Renal pelvis (tissue), 12 donors: ENCODE data around the gene PJA1. TPM values are rescaled to one million over a fixed set of nuclear protein-coding genes. Genes with fewer than 3 reads are reported as not detected.
A peak's percentile ranks its signal among the peaks of the same experiment; 100 is the strongest.

Experiments
- DNase-seq: peaks from one replicate; pipeline ENCODE4 v3.0.0-alpha.2; 2013
- long read RNA-seq, 16 experiments: transcript quantifications; one replicate each; lab custom pipeline, GENCODE V29; 2026
- polyA plus RNA-seq, 3 donors: library from polyadenylated mRNA; unstranded; fragments of 120-200 nt; gene quantifications; one replicate each; pipeline ENCODE4 v1.2.1, GENCODE V29; 2013; ENCODE audit not compliant: insufficient read length in 3 of 3

Gene PJA1, protein sequence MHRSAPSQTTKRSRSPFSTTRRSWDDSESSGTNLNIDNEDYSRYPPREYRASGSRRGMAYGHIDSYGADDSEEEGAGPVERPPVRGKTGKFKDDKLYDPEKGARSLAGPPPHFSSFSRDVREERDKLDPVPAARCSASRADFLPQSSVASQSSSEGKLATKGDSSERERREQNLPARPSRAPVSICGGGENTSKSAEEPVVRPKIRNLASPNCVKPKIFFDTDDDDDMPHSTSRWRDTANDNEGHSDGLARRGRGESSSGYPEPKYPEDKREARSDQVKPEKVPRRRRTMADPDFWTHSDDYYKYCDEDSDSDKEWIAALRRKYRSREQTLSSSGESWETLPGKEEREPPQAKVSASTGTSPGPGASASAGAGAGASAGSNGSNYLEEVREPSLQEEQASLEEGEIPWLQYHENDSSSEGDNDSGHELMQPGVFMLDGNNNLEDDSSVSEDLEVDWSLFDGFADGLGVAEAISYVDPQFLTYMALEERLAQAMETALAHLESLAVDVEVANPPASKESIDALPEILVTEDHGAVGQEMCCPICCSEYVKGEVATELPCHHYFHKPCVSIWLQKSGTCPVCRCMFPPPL
- polyA plus RNA-seq, result 100 to 1,000 TPM in 1 of 3 donors, 10 to 100 TPM in 2; 83.8 to 102 (median 88.9) TPM
- long read RNA-seq, donor 1, transcript PJA1-203 (1 exons, 2,692 nt), result major isoform, 33 of 60 reads
- long read RNA-seq, donor 1, transcript PJA1-202 (2 exons, 2,672 nt), result minor isoform, 23 of 60 reads
- long read RNA-seq, donor 1, partial matches to known transcripts, result 0 of 60 reads
- long read RNA-seq, donor 1, other reads (novel, unspliced or antisense), result 0 of 60 reads
- long read RNA-seq, donor 2, transcript PJA1-206 (2 exons, 887 nt), result minor isoform, 6 of 109 reads
- long read RNA-seq, donor 2, transcript PJA1-202 (2 exons, 2,672 nt), result minor isoform, 34 of 109 reads
- long read RNA-seq, donor 2, transcript PJA1-203 (1 exons, 2,692 nt), result major isoform, 66 of 109 reads
- long read RNA-seq, donor 2, partial matches to known transcripts, result 0 of 109 reads
- long read RNA-seq, donor 2, other reads (novel, unspliced or antisense), result 0 of 109 reads
- long read RNA-seq, donor 3, transcript PJA1-202 (2 exons, 2,672 nt), result minor isoform, 24 of 64 reads
- long read RNA-seq, donor 3, transcript PJA1-203 (1 exons, 2,692 nt), result major isoform, 34 of 64 reads
- long read RNA-seq, donor 3, partial matches to known transcripts, result 0 of 64 reads
- long read RNA-seq, donor 3, other reads (novel, unspliced or antisense), result 0 of 64 reads
- long read RNA-seq, donor 4, transcript PJA1-203 (1 exons, 2,692 nt), result major isoform, 40 of 70 reads
- long read RNA-seq, donor 4, transcript PJA1-202 (2 exons, 2,672 nt), result minor isoform, 26 of 70 reads
- long read RNA-seq, donor 4, partial matches to known transcripts, result 0 of 70 reads
- long read RNA-seq, donor 4, other reads (novel, unspliced or antisense), result 0 of 70 reads
- long read RNA-seq, donor 5, transcript PJA1-203 (1 exons, 2,692 nt), result minor isoform, 13 of 34 reads
- long read RNA-seq, donor 5, transcript PJA1-202 (2 exons, 2,672 nt), result major isoform, 17 of 34 reads
- long read RNA-seq, donor 5, partial matches to known transcripts, result 0 of 34 reads
- long read RNA-seq, donor 5, other reads (novel, unspliced or antisense), result 0 of 34 reads
- long read RNA-seq, donor 6, transcript PJA1-203 (1 exons, 2,692 nt), result major isoform, 36 of 61 reads
- long read RNA-seq, donor 6, transcript PJA1-202 (2 exons, 2,672 nt), result minor isoform, 20 of 61 reads
- long read RNA-seq, donor 6, partial matches to known transcripts, result 0 of 61 reads
- long read RNA-seq, donor 6, other reads (novel, unspliced or antisense), result 0 of 61 reads
- long read RNA-seq, donor 7, transcript PJA1-202 (2 exons, 2,672 nt), result minor isoform, 29 of 87 reads
- long read RNA-seq, donor 7, transcript PJA1-201 (2 exons, 2,755 nt), result minor isoform, 8 of 87 reads
- long read RNA-seq, donor 7, transcript PJA1-203 (1 exons, 2,692 nt), result major isoform, 48 of 87 reads
- long read RNA-seq, donor 7, partial matches to known transcripts, result 0 of 87 reads
- long read RNA-seq, donor 7, other reads (novel, unspliced or antisense), result 0 of 87 reads
- long read RNA-seq, donor 8, transcript PJA1-202 (2 exons, 2,672 nt), result minor isoform, 9 of 34 reads
- long read RNA-seq, donor 8, transcript PJA1-203 (1 exons, 2,692 nt), result major isoform, 23 of 34 reads
- long read RNA-seq, donor 8, partial matches to known transcripts, result 0 of 34 reads
- long read RNA-seq, donor 8, other reads (novel, unspliced or antisense), result 0 of 34 reads
- long read RNA-seq, donor 9, transcript PJA1-201 (2 exons, 2,755 nt), result minor isoform, 5 of 97 reads
- long read RNA-seq, donor 9, transcript PJA1-203 (1 exons, 2,692 nt), result major isoform, 60 of 97 reads
- long read RNA-seq, donor 9, transcript PJA1-202 (2 exons, 2,672 nt), result minor isoform, 28 of 97 reads
- long read RNA-seq, donor 9, partial matches to known transcripts, result 0 of 97 reads
- long read RNA-seq, donor 9, other reads (novel, unspliced or antisense), result 0 of 97 reads
- long read RNA-seq, donor 10, transcript PJA1-202 (2 exons, 2,672 nt), result minor isoform, 15 of 51 reads
- long read RNA-seq, donor 10, transcript PJA1-203 (1 exons, 2,692 nt), result major isoform, 34 of 51 reads
- long read RNA-seq, donor 10, partial matches to known transcripts, result 0 of 51 reads
- long read RNA-seq, donor 10, other reads (novel, unspliced or antisense), result 0 of 51 reads
- long read RNA-seq, donor 11, transcript PJA1-203 (1 exons, 2,692 nt), result major isoform, 21 of 42 reads
- long read RNA-seq, donor 11, transcript PJA1-202 (2 exons, 2,672 nt), result minor isoform, 17 of 42 reads
- long read RNA-seq, donor 11, partial matches to known transcripts, result 0 of 42 reads
- long read RNA-seq, donor 11, other reads (novel, unspliced or antisense), result 0 of 42 reads
- long read RNA-seq, donor 12, transcript PJA1-203 (1 exons, 2,692 nt), result major isoform, 45 of 81 reads
- long read RNA-seq, donor 12, transcript PJA1-202 (2 exons, 2,672 nt), result minor isoform, 29 of 81 reads
- long read RNA-seq, donor 12, transcript PJA1-206 (2 exons, 887 nt), result minor isoform, 7 of 81 reads
- long read RNA-seq, donor 12, partial matches to known transcripts, result 0 of 81 reads
- long read RNA-seq, donor 12, other reads (novel, unspliced or antisense), result 0 of 81 reads
- long read RNA-seq, donor 13, transcript PJA1-202 (2 exons, 2,672 nt), result minor isoform, 14 of 45 reads
- long read RNA-seq, donor 13, transcript PJA1-203 (1 exons, 2,692 nt), result major isoform, 24 of 45 reads
- long read RNA-seq, donor 13, transcript PJA1-206 (2 exons, 887 nt), result minor isoform, 5 of 45 reads
- long read RNA-seq, donor 13, partial matches to known transcripts, result 0 of 45 reads
- long read RNA-seq, donor 13, other reads (novel, unspliced or antisense), result 0 of 45 reads
- long read RNA-seq, donor 14, transcript PJA1-202 (2 exons, 2,672 nt), result minor isoform, 33 of 96 reads
- long read RNA-seq, donor 14, transcript PJA1-201 (2 exons, 2,755 nt), result minor isoform, 6 of 96 reads
- long read RNA-seq, donor 14, transcript PJA1-206 (2 exons, 887 nt), result minor isoform, 7 of 96 reads
- long read RNA-seq, donor 14, transcript PJA1-203 (1 exons, 2,692 nt), result major isoform, 50 of 96 reads
- long read RNA-seq, donor 14, partial matches to known transcripts, result 0 of 96 reads
- long read RNA-seq, donor 14, other reads (novel, unspliced or antisense), result 0 of 96 reads
- long read RNA-seq, donor 15, transcript PJA1-201 (2 exons, 2,755 nt), result minor isoform, 5 of 79 reads
- long read RNA-seq, donor 15, transcript PJA1-202 (2 exons, 2,672 nt), result major isoform, 38 of 79 reads
- long read RNA-seq, donor 15, transcript PJA1-203 (1 exons, 2,692 nt), result minor isoform, 32 of 79 reads
- long read RNA-seq, donor 15, partial matches to known transcripts, result 0 of 79 reads
- long read RNA-seq, donor 15, other reads (novel, unspliced or antisense), result 0 of 79 reads
- long read RNA-seq, donor 16, transcript PJA1-202 (2 exons, 2,672 nt), result minor isoform, 19 of 86 reads
- long read RNA-seq, donor 16, transcript PJA1-203 (1 exons, 2,692 nt), result major isoform, 62 of 86 reads
- long read RNA-seq, donor 16, partial matches to known transcripts, result 0 of 86 reads
- long read RNA-seq, donor 16, other reads (novel, unspliced or antisense), result 0 of 86 reads

DNA sequence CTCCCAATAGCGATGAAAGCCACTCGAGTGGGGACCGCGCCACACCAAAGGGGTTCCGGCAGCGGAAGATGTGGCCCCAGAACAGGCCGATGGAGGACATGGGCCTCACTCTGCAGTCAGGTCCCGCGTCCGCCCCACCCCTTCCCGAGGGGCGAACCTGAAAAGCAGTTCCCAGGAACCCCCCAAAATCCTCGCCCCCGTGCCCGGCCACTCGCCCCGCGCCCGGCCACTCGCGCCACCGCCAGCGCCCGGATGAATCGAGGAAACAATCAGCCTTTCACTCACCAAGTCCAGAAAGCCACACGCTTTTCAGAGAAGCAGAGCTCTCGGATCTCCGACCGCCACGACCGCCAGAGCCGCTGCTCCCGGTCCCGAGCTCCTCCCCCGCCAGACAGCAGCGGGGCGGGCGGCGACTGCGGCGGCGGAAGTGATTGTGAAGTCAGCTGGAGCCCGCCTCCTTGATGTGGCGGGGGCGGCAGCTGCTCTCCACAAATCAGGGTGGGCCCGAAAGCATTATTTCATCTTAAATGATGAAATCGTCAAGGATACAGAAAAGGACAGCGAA is at the start of gene PJA1:
Gene PJA1, minus strand, starts transcription at position 367 of the 565 bp plus-strand sequence. CDS start 2,380 bp downstream, outside the sequence.
- peak; percentile 71 for DNase-seq

DNA sequence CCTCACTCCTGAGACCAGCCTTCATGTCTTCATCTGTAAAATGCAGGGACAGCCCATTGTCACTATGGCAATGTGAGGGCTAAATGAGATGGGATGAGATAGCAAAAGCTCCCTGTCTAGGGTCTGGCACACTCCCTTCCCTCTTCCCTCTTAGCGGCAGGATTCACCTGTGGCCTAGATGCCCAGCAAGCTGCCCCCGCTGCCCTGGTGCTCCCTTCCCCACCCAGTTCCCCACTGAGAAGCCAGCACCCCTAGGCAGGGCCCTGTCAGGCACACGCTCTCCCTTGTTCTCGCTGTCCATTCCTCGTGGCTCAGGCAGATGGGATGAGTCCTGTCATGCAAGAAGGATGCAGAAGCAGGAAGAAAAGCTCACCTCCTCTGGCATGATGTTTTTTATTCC is 49.2 kb upstream of the PJA1 start:
- DNase-seq, result no peak

DNA sequence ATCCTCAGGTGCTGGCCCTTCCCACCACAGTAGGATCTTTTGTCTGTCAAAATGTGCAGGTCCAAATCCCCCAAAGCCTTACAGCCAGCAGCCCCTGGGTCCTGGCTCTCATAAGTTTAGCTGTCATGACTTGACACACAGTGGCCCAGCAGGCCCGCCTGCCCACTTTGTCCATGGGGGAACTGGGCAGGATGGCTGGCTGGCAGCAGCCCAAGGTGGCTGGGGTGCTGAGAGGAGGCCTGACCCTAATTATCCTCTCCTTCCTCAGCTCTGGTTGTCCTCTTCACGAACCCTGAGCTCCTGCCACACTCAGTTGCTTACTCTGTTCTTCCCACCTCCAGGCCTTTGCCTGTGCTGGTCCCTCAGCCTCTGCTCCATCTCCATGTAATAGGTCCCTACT is 46.4 kb upstream of the PJA1 start:
- no peak for DNase-seq

DNA sequence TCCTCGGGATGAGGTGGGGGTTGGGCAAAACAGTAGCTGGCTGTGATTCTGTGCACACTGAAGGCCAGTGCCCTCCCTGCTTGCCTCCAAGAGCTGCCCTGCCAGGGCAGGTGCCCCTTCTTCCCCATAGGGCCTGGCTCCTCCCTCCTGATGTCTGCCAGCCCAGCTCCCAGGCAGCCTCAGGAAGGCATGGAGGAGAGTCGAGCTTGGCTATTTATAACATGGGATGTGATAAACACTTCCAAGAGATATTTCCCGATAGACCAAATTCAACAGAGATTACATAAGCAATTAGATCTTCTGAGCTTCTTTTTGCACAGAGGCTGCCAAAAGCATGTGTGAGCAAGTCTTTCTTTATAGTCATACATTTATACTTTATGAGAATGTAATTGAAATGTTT is 45.3 kb upstream of the PJA1 start:
- DNase-seq, result no peak

DNA sequence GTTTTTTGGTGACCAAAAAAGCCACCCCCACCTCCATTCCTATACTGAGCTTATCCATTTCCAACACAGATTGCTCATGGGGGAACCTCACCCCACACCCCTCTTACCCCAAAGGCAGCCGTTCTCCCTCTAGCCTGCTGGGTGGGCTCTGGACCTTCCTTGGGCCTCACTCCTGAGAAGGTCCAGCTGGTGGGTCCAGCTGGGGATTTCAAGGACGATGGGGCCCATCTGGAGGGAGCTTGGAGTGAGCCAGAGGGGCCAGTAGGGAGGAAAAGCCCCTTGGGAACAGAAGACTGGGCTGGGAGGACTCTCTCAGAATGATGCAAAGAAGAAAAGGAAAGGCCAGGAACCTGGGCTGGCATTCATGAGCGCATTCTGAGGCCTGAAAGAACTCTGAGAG is 42.0 kb upstream of the PJA1 start:
- DNase-seq, result peak; percentile 45

DNA sequence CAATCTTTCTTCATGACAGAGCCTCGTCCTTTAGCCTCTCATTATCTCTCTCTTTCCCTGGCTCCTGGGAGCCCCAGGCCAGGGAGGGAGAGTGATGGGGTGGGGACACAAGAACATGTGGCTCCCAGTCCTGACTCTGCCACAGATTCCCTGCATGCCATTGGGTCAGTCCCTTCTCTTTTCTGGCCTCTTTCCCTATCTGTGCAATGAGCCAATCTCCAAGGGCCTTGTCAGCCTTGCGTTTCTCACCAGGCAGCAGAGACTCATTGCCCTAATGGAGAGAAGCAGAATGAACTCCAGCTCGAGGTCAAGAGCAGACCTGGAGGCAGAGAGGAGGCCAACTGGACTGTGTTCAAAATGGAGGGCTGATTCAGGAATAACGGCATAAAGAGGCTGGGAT is 38.4 kb upstream of the PJA1 start:
- no peak for DNase-seq

DNA sequence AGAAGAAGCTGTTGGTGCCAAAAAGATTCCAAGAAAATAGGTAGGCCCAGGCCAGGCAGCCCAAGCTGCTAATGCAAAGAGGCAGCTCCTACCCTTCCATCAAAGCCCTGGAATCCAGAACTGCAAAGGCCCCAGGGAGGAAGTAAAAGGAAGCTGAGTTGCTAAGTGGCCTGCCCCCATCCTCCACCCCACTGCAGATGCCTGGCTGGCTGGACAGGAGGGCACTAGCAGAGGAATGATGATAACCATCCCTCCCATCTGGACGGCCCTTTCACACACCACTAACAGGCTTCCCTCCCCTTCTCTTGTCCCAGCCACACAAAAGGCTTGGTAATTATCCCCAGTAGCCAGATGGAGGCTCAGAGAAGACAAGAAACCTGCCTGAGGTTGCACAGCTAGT is 32.4 kb upstream of the PJA1 start:
- DNase-seq, result no peak

DNA sequence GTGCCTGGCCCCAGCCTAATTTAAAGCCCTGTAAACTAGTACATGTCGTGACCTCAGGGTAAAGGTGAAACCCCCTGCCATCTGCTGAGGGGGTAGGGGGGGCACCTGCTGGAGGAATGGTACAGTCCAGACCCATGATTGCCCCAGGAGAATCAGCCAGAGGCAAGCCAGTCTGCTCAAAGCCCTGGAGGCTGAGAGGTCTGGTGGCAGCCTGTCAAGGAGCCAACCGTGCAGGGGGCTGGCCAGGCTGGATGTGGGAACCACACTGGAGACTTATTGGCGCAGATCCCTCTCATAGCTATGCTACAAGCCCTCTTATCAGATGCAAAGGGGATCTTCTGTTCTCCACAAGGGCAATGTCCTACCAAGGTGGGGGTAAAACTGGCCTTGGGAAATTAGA is 31.4 kb upstream of the PJA1 start:
- DNase-seq, result no peak

DNA sequence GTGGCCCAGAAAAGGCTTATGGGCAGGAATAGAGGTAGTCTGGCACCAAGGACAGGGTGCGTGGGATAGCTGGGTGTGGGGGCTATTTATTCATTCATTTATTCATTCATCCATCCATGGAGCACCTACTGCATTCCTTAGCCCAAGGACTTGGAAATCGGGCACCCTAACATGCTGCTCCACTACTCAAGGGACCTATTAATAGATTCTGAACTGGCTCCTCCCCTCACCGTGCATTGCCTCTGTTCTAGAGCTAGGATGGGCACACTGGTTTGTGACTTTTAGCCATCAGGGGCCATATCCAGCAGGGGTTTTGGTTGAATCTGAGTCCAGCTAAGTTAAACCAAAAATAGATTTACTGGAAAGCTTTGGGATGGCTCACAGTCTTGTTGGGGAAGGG is 30.6 kb upstream of the PJA1 start:
- DNase-seq, result no peak

DNA sequence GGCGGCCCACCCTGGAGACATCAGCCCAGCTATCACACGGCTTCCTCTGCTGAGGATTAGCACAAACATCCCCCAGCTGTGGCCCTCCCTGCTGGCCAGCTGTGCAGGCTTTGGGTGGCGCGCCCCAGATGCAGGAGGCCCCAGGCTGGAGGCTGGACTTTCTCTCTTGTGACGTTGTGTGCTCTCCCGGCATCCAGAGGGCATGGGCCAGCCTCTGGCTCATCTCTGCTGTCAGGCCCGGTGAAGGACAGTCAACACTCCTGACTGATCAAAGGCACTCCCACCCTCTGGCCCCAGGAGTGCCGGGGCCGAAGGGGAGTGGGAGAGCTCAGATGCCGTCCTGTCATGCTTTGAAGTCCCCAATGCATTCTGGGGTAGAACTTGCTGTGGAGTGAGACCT is 29.9 kb upstream of the PJA1 start:
- DNase-seq, result peak; percentile 54

DNA sequence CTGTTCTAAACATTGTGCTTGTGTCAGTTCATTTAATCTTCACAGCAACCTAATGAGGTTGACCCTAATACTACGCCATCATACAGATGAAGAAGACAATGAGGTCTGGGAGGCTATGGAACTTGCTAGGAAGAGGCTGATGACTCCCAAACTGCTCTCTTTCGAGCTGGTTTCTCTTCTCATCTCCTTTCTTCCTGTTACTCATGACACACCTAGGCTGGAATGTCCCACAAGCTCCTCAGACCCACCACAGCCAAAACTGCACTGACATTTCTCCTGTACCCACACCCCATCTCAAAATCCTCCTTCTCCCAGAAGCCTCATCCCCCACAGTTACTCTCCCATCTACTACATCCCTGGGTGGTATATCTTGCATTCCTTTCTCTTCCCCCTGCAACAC is 27.4 kb upstream of the PJA1 start:
- DNase-seq, result no peak

DNA sequence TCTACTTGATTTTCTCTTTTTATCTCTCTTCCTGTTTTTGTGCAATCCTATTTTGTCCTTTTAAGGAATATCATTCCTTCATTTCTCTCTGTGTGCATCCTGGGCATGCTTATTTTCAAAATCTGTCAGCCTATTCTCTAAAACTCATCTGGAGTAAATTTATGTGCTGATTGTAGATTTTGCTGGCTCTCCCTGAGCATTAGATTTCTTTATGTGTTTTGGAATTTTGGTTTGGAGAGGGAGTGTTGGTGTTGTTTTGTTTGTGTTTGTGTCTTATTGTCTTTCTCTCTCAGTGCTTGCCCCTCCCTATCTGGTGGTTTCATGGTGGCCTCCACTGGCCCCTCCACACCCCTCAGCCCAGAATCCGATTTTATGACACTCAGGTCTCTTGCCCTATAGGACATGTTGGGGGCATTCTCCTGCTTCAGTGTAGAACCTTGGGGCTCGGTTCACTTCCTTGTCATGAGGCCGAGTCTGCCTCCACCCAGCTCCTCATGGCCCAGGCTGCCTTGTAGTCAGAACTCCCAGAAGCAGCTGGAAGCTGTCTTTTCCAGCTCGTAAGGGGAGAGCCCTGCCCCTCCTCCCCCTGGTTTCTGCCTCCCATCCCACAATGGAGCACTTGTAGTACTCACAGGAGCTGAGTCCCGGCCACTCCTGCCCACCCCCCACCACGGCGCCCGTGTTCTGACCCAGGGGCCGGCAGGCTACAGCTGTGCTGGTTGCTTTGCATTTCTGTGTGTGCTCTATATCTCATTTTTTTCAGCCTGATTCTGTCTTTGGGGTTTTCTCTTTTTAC is 24.5 kb upstream of the PJA1 start:
- DNase-seq, result peak; percentile 59

DNA sequence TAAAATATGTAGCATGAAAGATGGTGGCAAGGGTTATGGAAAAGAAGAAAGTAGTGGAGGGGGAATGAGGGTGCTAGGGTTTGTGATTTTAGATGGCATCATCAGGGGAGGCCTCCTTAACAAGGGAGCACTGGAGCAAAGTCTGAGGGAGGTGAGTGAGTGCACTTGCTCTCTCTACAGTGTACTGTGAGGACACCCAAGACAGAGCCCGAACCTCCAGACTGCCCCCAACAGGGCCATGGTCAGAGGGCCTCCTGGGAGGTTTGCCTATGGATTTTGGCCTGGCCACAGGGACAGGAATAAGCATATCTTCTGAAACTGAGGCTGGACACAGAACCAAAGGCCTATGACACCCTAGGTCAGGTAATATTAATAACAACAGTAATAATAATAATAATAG is 21.4 kb upstream of the PJA1 start:
- no peak for DNase-seq

DNA sequence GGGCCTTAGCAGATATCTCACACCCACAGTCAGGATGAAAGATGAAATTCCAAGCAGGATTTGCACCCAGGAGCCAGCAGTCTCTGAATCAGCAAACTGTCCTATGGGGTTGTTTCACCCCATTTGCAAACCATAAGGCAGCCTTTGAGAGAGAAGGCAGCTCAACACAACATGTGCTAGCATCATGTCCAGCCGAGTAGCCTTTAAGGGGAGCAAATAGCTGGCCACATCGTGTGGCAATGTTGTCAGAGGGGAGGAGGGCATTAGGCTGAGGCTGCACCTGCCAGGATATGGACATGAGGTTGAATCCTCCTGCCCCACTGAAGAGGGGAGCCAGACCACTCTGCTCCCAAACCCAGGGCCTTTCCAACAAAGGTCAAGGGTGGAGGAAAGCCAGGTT is 20.6 kb upstream of the PJA1 start:
- no peak for DNase-seq

DNA sequence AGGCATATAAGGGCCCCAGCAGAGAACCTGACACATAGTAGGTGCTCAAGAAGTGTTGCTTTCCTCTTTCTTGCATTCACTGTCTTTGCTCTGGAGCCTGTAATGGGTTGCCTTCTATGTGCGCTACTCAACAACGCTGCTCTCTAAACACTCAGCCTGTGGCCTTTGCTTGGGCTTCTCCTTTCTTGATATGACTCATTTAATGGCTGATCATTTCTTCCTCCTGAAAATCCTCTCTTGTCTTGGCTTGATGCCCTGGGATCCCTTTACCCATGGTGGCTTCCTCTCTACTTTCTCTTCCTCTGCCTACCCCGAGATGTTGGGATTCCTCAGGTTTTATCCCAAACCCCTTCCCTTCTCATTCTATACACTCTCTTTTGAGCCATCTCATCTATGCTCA is 19.9 kb upstream of the PJA1 start:
- DNase-seq, result no peak
